SJCRH30 (cell line): ENCODE measurements around the gene RSRC1. TPM values are rescaled to one million over a fixed set of nuclear protein-coding genes. Genes with fewer than 3 reads are reported as not detected.

ENCODE experiments used
- DNase-seq, 2 experiments: peaks; one replicate each; pipeline ENCODE4 v3.0.0-alpha.2; 2015 to 2020
- H3K27ac ChIP-seq: fragments of 250-450 bp; sonication (Bioruptor Pico); 2 replicates; pipeline ENCODE4 v1.5.1; 2020; ENCODE audit warnings: mild to moderate bottlenecking, moderate library complexity
- H3K27me3 ChIP-seq: fragments of 250-450 bp; sonication (Bioruptor Pico); 2 replicates; pipeline ENCODE4 v1.5.1; 2020; ENCODE audit warnings: mild to moderate bottlenecking, moderate library complexity
- H3K36me3 ChIP-seq: fragments of 250-450 bp; sonication (Bioruptor Pico); 2 replicates; pipeline ENCODE4 v1.5.1; 2020; ENCODE audit warnings: mild to moderate bottlenecking, moderate library complexity
- H3K4me1 ChIP-seq: fragments of 250-450 bp; sonication (Bioruptor Pico); 2 replicates; pipeline ENCODE4 v1.5.1; 2020; ENCODE audit warnings: mild to moderate bottlenecking, moderate library complexity
- H3K4me3 ChIP-seq: fragments of 250-450 bp; sonication (Bioruptor Pico); 2 replicates; pipeline ENCODE4 v1.5.1; 2020; ENCODE audit warnings: mild to moderate bottlenecking, moderate library complexity
- H3K9me3 ChIP-seq: fragments of 250-450 bp; sonication (Bioruptor Pico); replicated peaks from 2 replicates; pipeline ENCODE4 v1.5.1; 2020; ENCODE audit warnings: mild to moderate bottlenecking, moderate library complexity
- total RNA-seq: library from RNA; depleted of rRNA; stranded (reverse); fragments of >200 nt; shearing (Covaris generic); gene quantifications from 2 replicates; pipeline ENCODE4 v1.2.3, GENCODE V29; 2014

Gene RSRC1
- total RNA-seq, 1 experiment from 2014 or later = 57.2 TPM

GRCh38 chr3:158140396-158140795, 30.5 kb downstream of the RSRC1 start:
- no peaks in the 10 kb centered on the region for H3K9me3 ChIP-seq
- H3K36me3 ChIP-seq = no peaks in the 10 kb centered on the region; the same call in 1 of the 2 replicates
- H3K27ac ChIP-seq = no peak overlapping the region
- no peaks in the 10 kb centered on the region for H3K4me1 ChIP-seq
- no peak overlapping the region for H3K4me3 ChIP-seq
- DNase-seq = no peak
- no peaks in the 10 kb centered on the region for H3K27me3 ChIP-seq

DNA sequence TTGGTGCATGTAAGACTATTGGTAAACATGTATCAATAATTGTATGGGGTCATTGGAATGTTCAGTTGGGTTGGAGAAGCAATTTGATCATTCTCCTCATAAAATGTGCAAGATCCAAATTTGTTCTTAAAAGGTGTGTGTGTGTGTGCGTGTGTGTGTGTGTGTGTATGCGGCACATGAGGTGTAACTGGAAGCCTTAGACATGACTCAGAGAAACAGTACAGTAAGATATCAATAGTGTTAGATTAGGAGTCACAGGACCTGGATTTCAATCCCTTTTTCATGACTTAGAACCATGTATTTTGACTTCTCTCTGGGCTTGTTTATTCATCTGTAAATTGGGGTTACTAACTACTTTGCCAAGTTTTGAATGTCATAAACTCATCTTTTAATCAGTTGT, 38.3 kb downstream of the RSRC1 start:
- Histone ChIP-seq H3K27me3 (no peaks in the 10 kb centered on the region), H3K4me1 (no peaks in the 10 kb centered on the region), H3K9me3 (no peaks in the 10 kb centered on the region), H3K27ac (no peak overlapping the region), H3K4me3 (no peak overlapping the region), H3K36me3 (no peaks in the 10 kb centered on the region)
- no peak for DNase-seq

GRCh38 chr3:158152186-158152585, 42.3 kb downstream of the RSRC1 start:
- no peak overlapping the region for H3K4me3 ChIP-seq
- DNase-seq = no peak
- no peak overlapping the region for H3K27ac ChIP-seq
- H3K9me3 ChIP-seq = no peaks in the 10 kb centered on the region
- H3K27me3 ChIP-seq = no peaks in the 10 kb centered on the region
- H3K36me3 ChIP-seq = no peaks in the 10 kb centered on the region
- no peaks in the 10 kb centered on the region for H3K4me1 ChIP-seq

DNA sequence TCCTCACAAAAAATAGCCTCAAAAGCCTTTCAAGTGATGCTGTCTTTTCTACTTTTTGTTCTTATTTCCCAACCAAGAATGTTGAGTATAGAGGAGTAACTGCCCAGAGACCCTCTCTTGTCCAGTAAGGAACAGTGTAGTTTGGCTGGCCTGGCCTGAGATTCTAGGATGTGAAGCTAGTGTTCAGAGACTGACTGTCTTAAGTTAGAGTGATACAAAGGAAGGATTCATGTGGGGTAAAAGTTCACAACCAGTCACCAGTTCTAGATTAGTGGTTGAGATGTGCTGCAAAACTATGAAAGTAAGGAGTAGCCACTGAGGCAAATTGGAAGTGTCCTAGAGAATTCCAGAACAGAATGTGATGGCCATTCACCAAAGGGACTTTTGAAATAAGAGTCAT, 49.1 kb downstream of the RSRC1 start:
- Histone ChIP-seq H3K27ac (no peak overlapping the region), H3K4me1 (no peaks in the 10 kb centered on the region), H3K36me3 (no peaks in the 10 kb centered on the region), H3K9me3 (no peaks in the 10 kb centered on the region), H3K4me3 (no peak overlapping the region), H3K27me3 (no peaks in the 10 kb centered on the region)
- no peak for DNase-seq

GRCh38 chr3:158159714-158160113, 49.8 kb downstream of the RSRC1 start:
- Histone ChIP-seq H3K4me3 (no peak overlapping the region), H3K27me3 (no peaks in the 10 kb centered on the region), H3K9me3 (no peaks in the 10 kb centered on the region), H3K4me1 (no peaks in the 10 kb centered on the region), H3K36me3 (no peaks in the 10 kb centered on the region), H3K27ac (no peak overlapping the region)
- no peak for DNase-seq

GRCh38 chr3:158160958-158161357, 51.1 kb downstream of the RSRC1 start:
- no peak overlapping the region for H3K27ac ChIP-seq

DNA sequence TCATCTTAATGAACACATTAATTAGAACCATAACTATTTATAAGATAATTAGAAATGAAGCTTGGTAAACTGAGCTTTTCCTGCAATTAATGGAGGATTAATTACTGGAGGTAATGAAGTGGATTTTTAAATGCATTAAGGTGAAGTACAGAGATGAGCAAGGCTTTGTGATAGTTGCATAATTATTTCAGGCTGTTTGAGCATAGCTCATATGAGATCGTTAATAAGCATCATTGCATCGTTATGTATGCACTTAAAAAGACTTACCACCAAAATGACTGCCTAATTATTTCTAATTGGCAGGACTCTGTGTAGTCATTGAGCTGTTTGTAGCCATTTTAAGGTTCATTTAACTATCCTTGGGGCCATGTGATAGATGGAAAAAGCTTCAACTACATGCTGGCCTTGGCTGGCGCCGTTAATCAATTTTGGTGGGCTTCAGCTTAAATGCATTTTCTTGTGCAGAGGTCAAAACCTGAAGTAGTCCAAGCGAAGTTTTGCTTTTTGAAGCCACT, 55.3 kb downstream of the RSRC1 start:
- Histone ChIP-seq H3K36me3 (no peaks in the 10 kb centered on the region), H3K4me1 (peaks cover 28% of the 10 kb centered on the region), H3K27ac (no peak overlapping the region), H3K4me3 (no peak overlapping the region), H3K27me3 (no peaks in the 10 kb centered on the region), H3K9me3 (no peaks in the 10 kb centered on the region)
- DNase-seq = no peak

More at GRCh38 chr3:158160958-158161357, 51.1 kb downstream of the RSRC1 start:
- H3K27me3 ChIP-seq = no peaks in the 10 kb centered on the region
- DNase-seq = no peak
- H3K4me1 ChIP-seq = no peaks in the 10 kb centered on the region
- H3K36me3 ChIP-seq = no peaks in the 10 kb centered on the region
- no peak overlapping the region for H3K4me3 ChIP-seq
- H3K9me3 ChIP-seq = no peaks in the 10 kb centered on the region

DNA sequence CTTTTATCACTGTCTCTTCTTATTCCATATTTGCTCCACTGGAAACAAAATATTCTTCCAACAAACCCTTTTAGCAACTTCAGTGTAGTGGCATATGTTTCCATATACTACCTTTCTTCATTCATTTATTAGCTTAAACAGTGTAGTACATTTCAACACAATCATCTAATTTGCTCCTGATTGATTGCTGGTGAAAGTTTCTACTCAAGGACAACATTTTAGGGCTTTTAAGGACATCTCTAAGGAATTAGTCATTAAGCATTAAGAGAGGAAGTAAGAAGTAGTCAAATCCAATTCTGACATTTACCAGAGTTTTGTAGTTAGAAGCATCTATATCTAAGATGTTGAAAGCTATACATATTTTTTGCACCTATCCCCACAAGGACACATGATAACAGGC, 55.8 kb downstream of the RSRC1 start:
- H3K4me3 ChIP-seq = no peak overlapping the region
- H3K4me1 ChIP-seq = peaks cover 28% of the 10 kb centered on the region
- H3K27me3 ChIP-seq = no peaks in the 10 kb centered on the region
- no peaks in the 10 kb centered on the region for H3K9me3 ChIP-seq
- H3K27ac ChIP-seq = no peak overlapping the region
- no peak for DNase-seq
- no peaks in the 10 kb centered on the region for H3K36me3 ChIP-seq

DNA sequence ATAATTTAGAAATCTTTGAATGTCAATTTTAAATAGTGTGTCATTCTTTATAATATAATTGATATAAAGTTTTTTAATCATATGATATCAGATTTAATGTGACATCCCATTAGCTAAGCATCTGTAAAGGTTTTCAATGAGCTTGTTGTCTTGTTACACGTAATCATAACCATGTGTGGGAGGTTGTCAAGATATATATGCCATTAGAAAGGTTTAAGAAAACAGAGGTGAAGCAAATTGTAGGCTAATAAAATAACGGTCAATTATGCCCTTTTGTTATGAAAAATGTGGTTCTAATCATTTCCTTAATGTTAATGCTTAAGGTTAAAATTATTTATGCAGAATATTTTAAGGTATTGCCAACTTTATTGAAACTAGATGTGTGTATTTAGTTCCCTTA, 56.3 kb downstream of the RSRC1 start:
- DNase-seq = no peak
- Histone ChIP-seq H3K27ac (no peak overlapping the region), H3K9me3 (no peaks in the 10 kb centered on the region), H3K36me3 (no peaks in the 10 kb centered on the region), H3K4me1 (peaks cover 28% of the 10 kb centered on the region), H3K4me3 (no peak overlapping the region), H3K27me3 (no peaks in the 10 kb centered on the region)

DNA sequence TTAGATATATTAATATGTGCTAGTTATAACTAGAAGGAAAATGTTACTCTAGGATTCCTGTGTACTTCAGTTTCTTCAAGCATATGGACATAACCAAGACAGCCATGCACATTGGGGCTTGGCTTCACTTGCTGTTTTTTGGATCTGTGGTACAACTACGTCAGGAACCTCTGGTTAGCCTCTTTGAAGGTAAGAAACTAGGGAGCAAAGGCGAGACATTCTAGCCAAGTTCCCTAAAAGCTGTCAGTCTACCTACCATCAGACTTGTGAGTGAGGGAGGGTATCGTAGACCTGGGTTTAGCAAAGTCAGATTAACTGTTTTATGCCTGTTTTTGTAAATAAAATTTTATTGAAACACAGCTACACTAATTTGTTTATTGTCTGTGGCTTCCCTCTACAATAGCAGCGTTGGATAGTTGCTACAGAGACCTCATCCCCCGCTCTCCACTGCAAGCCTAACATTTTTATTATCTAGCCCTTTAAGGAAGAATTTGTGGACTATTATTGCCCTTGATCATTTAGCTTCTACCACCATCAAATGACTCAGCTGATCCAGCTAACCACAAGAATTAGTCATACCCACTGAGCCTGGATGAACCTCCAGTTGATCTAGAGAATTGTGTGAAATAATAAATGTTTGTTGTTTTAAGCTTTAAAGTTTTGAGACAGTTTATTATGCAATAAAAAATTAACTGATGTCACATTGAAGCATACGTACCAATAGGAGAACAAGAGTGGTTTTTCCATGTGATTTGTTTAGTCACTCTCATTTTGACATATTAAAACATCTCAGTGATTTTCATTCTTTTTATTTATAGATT, 58.1 kb downstream of the RSRC1 start:
- no peaks in the 10 kb centered on the region for H3K36me3 ChIP-seq
- no peaks in the 10 kb centered on the region for H3K27me3 ChIP-seq
- H3K9me3 ChIP-seq = no peaks in the 10 kb centered on the region
- peaks cover 28% of the 10 kb centered on the region for H3K4me1 ChIP-seq
- DNase-seq = peak; percentile 53 to 82
- H3K27ac ChIP-seq = peak overlapping the region; percentile 58
- no peak overlapping the region for H3K4me3 ChIP-seq

GRCh38 chr3:158169091-158169491, 59.2 kb downstream of the RSRC1 start:
- Histone ChIP-seq H3K27ac (peak overlapping the region; percentile 58), H3K4me3 (peak overlapping the region; percentile 5), H3K9me3 (no peaks in the 10 kb centered on the region), H3K27me3 (no peaks in the 10 kb centered on the region), H3K4me1 (peaks cover 28% of the 10 kb centered on the region), H3K36me3 (no peaks in the 10 kb centered on the region)
- peak; percentile 23 to 74 for DNase-seq

GRCh38 chr3:158181096-158181495, 71.2 kb downstream of the RSRC1 start:
- DNase-seq = no peak
- no peak overlapping the region for H3K27ac ChIP-seq
- no peaks in the 10 kb centered on the region for H3K27me3 ChIP-seq
- no peaks in the 10 kb centered on the region for H3K9me3 ChIP-seq
- H3K36me3 ChIP-seq = no peaks in the 10 kb centered on the region
- no peak overlapping the region for H3K4me3 ChIP-seq
- H3K4me1 ChIP-seq = no peaks in the 10 kb centered on the region

DNA sequence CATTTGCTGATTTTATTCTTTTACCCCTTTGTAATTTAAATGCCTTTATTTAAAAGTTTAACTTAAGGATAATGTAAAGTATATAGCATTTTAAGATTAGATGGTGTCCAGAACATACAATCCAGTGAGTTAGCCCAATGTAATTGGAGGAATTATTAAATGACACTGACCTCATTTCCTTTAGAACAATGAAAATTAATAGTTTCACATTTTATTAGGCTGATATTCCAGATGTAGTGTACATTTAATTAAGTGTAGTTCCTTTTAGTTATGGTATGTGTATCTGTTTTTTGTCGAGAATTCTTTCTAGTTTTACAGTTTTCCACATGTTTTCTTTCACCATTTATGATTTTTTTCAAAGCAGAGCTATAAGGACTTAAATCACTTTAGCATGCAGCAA, 75.8 kb downstream of the RSRC1 start:
- no peaks in the 10 kb centered on the region for H3K27me3 ChIP-seq
- H3K27ac ChIP-seq = no peak overlapping the region
- no peaks in the 10 kb centered on the region for H3K4me1 ChIP-seq
- H3K9me3 ChIP-seq = no peaks in the 10 kb centered on the region
- no peak for DNase-seq
- no peak overlapping the region for H3K4me3 ChIP-seq
- H3K36me3 ChIP-seq = no peaks in the 10 kb centered on the region

DNA sequence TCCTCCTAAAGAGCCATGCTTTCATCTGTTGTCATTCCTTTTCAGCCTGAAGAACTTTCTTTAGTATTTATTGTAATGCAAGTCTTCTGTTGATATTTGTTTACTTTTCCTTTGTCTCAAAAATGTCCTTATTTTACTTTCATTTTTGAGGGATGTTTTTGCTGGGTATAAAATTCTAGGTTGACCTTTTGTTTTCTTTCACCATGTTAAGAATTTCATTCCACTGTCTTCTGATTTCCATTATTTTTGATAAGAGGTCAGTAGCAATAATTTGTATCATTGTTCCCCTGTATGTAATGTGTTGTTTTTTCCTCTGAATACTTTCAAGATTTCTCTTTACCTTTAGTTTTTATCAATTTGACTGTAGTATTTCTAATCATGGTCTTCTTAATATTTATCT, 91.1 kb downstream of the RSRC1 start:
- H3K36me3 ChIP-seq = no peaks in the 10 kb centered on the region
- no peaks in the 10 kb centered on the region for H3K9me3 ChIP-seq
- no peak overlapping the region for H3K4me3 ChIP-seq
- H3K27ac ChIP-seq = no peak overlapping the region
- DNase-seq = no peak
- H3K4me1 ChIP-seq = no peaks in the 10 kb centered on the region
- H3K27me3 ChIP-seq = no peaks in the 10 kb centered on the region

DNA sequence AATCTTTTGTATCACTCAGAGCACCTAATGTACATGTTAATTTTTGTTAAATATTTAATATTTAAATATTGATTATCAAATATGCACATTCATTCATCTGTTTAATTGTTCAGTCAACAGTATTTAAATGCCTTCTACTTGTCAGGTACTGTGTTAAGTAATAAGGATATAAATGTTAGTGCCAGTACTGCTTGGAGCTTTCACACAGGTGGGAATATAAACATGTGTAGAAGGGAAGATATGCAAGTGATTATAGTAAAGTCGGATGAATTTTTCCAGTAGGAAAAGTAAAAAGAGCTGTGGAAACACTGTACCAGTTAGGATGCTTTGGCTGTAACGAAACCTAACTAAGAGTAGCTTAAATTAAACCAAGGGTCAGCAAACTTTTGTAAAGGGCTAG, 95.4 kb downstream of the RSRC1 start:
- no peak for DNase-seq
- Histone ChIP-seq H3K27me3 (no peaks in the 10 kb centered on the region), H3K4me1 (no peaks in the 10 kb centered on the region), H3K9me3 (no peaks in the 10 kb centered on the region), H3K36me3 (no peaks in the 10 kb centered on the region), H3K4me3 (no peak overlapping the region), H3K27ac (no peak overlapping the region)

GRCh38 chr3:158205994-158206393, 96.1 kb downstream of the RSRC1 start:
- no peak for DNase-seq
- Histone ChIP-seq H3K27me3 (no peaks in the 10 kb centered on the region), H3K4me3 (no peak overlapping the region), H3K4me1 (no peaks in the 10 kb centered on the region), H3K36me3 (no peaks in the 10 kb centered on the region), H3K27ac (no peak overlapping the region), H3K9me3 (no peaks in the 10 kb centered on the region)
